Peyer's patch (tissue), 4 donors: ENCODE measurements around the gene DIS3L2.

ENCODE experiments used
- CTCF ChIP-seq, 6 experiments: fragments of 450-650 bp in 4 of 6; fragments of 200-600 bp in 2 of 6; sonication (generic) in 1 of 6; IDR thresholded peaks; one replicate each; pipeline ENCODE4 v1.5.1; 2017 to 2019; ENCODE audit warnings: antibody characterized with exemption in 6 of 6, mild to moderate bottlenecking in 3 of 6, moderate library complexity in 1 of 6
- POLR2A ChIP-seq, 2 donors: fragments of 450-650 bp; IDR thresholded peaks; one replicate each; pipeline ENCODE4 v1.5.1; 2017; ENCODE audit warnings: antibody characterized with exemption in 2 of 2, mild to moderate bottlenecking in 2 of 2, moderate library complexity in 2 of 2

GRCh38 chr2:232349546-232349945 is 388.0 kb downstream of the DIS3L2 start:
- TF ChIP-seq CTCF (IDR thresholded peaks at IDR 0.05) = no peak
- TF ChIP-seq POLR2A (IDR thresholded peaks at IDR 0.05) = no peak
